ENCODE data around the gene TM9SF1. TPM values are rescaled to one million over a fixed set of nuclear protein-coding genes. Genes with fewer than 3 reads are reported as not detected.
A peak's percentile ranks its signal among the peaks of the same experiment; 100 is the strongest.
"Not testable (repeated sequence)": the region's sequence is repeated elsewhere in the genome, so short reads cannot be mapped to it uniquely, and the experiment has no call there.

TM9SF1 gene
- total RNA-seq, 4 donors from 2014 or later = 46.8 to 61.3 (median 54.6) TPM

GRCh38 chr14:24219521-24219920, 24.3 kb upstream of the TM9SF1 start:
- 59% methylated on average over 3 of the region's 3 CpGs for WGBS, 2 donors
- H3K4me1 ChIP-seq = peaks cover 0 to 15% (median 7%) of the 10 kb centered on the region in 4 donors
- no peaks in the 10 kb centered on the region for H3K27me3 ChIP-seq
- no peaks in the 10 kb centered on the region for H3K9me3 ChIP-seq
- H3K36me3 ChIP-seq = peaks cover 0 to 16% (median 0%) of the 10 kb centered on the region in 3 donors
- TF ChIP-seq POLR2A (IDR thresholded peaks at IDR 0.05) (no peak), EP300 (IDR thresholded peaks at IDR 0.05) (no peak)
- no peak for DNase-seq (ENCODE audit: low spot score in 2 of 2)
- H3K27ac ChIP-seq = no peak overlapping the region
- no peak overlapping the region for H3K4me3 ChIP-seq

GRCh38 chr14:24219080-24219479, 23.8 kb upstream of the TM9SF1 start:
- Histone ChIP-seq H3K36me3 (peaks cover 0 to 16% (median 0%) of the 10 kb centered on the region in 3 donors), H3K27ac (no peak overlapping the region), H3K4me1 (peaks cover 0 to 19% (median 10%) of the 10 kb centered on the region in 4 donors), H3K9me3 (no peaks in the 10 kb centered on the region), H3K4me3 (no peak overlapping the region), H3K27me3 (no peaks in the 10 kb centered on the region)
- DNase-seq (ENCODE audit: low spot score in 2 of 2) = no peak
- 83 to 92% methylated on average over 4 of the region's 4 CpGs for WGBS, 2 donors
- TF ChIP-seq POLR2A (IDR thresholded peaks at IDR 0.05) = no peak
- TF ChIP-seq CTCF (IDR thresholded peaks at IDR 0.05) = no peak
- no peak for TF ChIP-seq EP300 (IDR thresholded peaks at IDR 0.05)

GRCh38 chr14:24216876-24217275, 21.6 kb upstream of the TM9SF1 start:
- not testable (repeated sequence) for H3K4me3 ChIP-seq; H3K27me3 ChIP-seq; DNase-seq (ENCODE audit: low spot score in 2 of 2); H3K27ac ChIP-seq; H3K9me3 ChIP-seq
- WGBS, 2 donors = 85 to 86% methylated on average over 1 of the region's 1 CpG
- peaks cover 0 to 16% (median 0%) of the 10 kb centered on the region in 3 donors for H3K36me3 ChIP-seq
- H3K4me1 ChIP-seq = peaks cover 0 to 36% (median 22%) of the 10 kb centered on the region in 4 donors

- Histone ChIP-seq H3K27ac (peak overlapping the region; percentile 83 to 98 (median 92)), H3K4me1 (peaks cover 0 to 41% (median 24%) of the 10 kb centered on the region in 4 donors), H3K36me3 (peaks cover 0 to 18% (median 0%) of the 10 kb centered on the region in 3 donors), H3K9me3 (no peaks in the 10 kb centered on the region), H3K4me3 (peak overlapping the region in 3 of 4 donors; percentile 70 to 89 (median 85)), H3K27me3 (no peaks in the 10 kb centered on the region)
- DNase-seq (ENCODE audit: low spot score in 2 of 2) = no peak
- WGBS, 2 donors = 88 to 90% methylated on average over 2 of the region's 2 CpGs
- TF ChIP-seq POLR2A (IDR thresholded peaks at IDR 0.05) = no peak
- no peak for TF ChIP-seq EP300 (IDR thresholded peaks at IDR 0.05)
- no peak for TF ChIP-seq CTCF (IDR thresholded peaks at IDR 0.05)
Observed at GRCh38 chr14:24216345-24216699, 21.1 kb upstream of the TM9SF1 start.

- Histone ChIP-seq H3K27me3 (no peaks in the 10 kb centered on the region), H3K9me3 (no peaks in the 10 kb centered on the region), H3K4me3 (peak within 1 kb of the TSS; percentile 70 to 89 (median 79)), H3K27ac (peak within 1 kb of the TSS; percentile 83 to 98 (median 92)), H3K4me1 (peaks cover 0 to 41% (median 25%) of the 10 kb centered on the region in 4 donors), H3K36me3 (peaks cover 0 to 24% (median 0%) of the 10 kb centered on the region in 3 donors)
- peak; percentile 77 to 82 for DNase-seq (ENCODE audit: low spot score in 2 of 2)
- TF ChIP-seq EP300 (IDR thresholded peaks at IDR 0.05) = peak; percentile 25 to 95
- peak; percentile 44 to 77 for TF ChIP-seq POLR2A (IDR thresholded peaks at IDR 0.05)
- peak; percentile 39 to 70 (median 60) for TF ChIP-seq CTCF (IDR thresholded peaks at IDR 0.05)
- 1% methylated on average over 40 of the region's 40 CpGs for WGBS, 2 donors
Observed at GRCh38 chr14:24215495-24216344, 20.5 kb upstream of the TM9SF1 start, which contains the start of gene MDP1. TSS of gene MDP1 (minus strand) at chr14:24216066. CDS start at chr14:24215955, 111 bp downstream.

Measured in tibial nerve (tissue), 4 donors.